Keratinocyte (primary cell): ENCODE results near the gene ZNF346.

Experiments used
- CTCF ChIP-seq, 3 experiments: IDR thresholded peaks in 1 of 3; conservative IDR thresholded peaks in 1 of 3; optimal IDR thresholded peaks in 1 of 3; 2 replicates in 2 of 3; 3 replicates in 1 of 3; pipeline versions ENCODE3 to v1.5.1; 2011; ENCODE audit warnings: low read length in 3 of 3, mild to moderate bottlenecking in 3 of 3, moderate library complexity in 2 of 3, control low read depth in 1 of 3, inconsistent platforms in 1 of 3; ENCODE audit not compliant: insufficient read depth in 2 of 3; ENCODE audit errors: extremely low read depth in 1 of 3
- EZH2 ChIP-seq: IDR thresholded peaks from one replicate; pipeline ENCODE4 v1.6.1; 2012; ENCODE audit warnings: inconsistent platforms, mild to moderate bottlenecking, low read length, moderate library complexity

GRCh38 chr5:177041936-177042335, 19.4 kb downstream of the ZNF346 start:
- TF ChIP-seq CTCF (optimal IDR thresholded peaks at IDR 0.05 in 1 of 3, IDR thresholded peaks at IDR 0.05 in 1 of 3, conservative IDR thresholded peaks at IDR 0.05 in 1 of 3; ENCODE audit: extremely low read depth in 1 of 3, insufficient read depth in 2 of 3, low read length in 3 of 3) (no peak), EZH2 (no peak)
